GM18907 (cell line): ENCODE results near the gene DDIT4L.
"Not testable (repeated sequence)": the region's sequence is repeated elsewhere in the genome, so short reads cannot be mapped to it uniquely, and the experiment has no call there.

ENCODE experiments used
- ATAC-seq: cut with Tn5 transposase; IDR thresholded peaks from one replicate; pipeline ENCODE4 v1.9.1; 2021; ENCODE audit warnings: mild to moderate bottlenecking, moderate library complexity; ENCODE audit not compliant: unreplicated experiment

The DDIT4L gene, protein sequence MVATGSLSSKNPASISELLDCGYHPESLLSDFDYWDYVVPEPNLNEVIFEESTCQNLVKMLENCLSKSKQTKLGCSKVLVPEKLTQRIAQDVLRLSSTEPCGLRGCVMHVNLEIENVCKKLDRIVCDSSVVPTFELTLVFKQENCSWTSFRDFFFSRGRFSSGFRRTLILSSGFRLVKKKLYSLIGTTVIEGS

DNA sequence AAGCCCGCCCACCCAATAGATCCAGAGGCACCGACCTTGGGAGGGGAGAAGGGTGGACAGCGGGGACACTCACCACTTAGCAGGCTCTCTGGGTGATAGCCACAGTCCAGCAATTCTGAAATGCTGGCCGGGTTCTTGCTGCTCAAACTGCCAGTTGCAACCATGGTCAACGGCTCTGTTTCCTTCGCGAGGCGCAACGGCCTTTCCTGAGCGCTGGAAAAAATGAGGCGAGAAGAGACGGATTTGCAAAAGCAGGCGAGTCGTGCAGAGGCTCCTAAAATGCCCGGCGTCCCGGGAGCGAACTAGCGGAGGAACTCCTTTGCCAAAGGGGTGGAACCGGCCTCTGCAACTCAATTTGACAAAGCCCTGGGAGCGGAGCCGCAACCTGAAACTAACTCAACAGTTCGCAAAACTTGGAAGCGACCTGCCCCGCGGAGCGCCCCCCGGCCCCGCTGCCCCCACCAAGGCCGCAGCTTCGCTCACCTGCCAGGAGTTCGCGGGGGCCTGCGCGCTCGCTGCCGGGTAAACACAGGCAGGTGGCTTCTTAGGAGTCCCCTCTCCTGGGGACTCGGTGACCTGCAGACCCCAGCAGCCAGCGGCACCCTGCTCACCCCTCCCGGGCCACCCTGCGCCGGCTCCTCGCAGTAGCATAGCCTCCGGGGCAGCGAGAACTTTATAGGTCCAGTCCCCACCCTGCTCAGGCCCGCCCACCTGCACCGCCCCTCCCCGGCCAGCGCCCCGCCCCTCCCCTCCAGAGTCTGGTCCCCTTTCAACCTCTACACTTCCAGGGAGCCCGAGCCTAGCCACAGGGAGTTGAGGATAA is at the start of gene DDIT4L:
TSS of gene DDIT4L (minus strand) at position 649 of the 823 bp plus-strand sequence. CDS start at position 164, 485 bp downstream.
- ATAC-seq, result peak; percentile 53

DNA sequence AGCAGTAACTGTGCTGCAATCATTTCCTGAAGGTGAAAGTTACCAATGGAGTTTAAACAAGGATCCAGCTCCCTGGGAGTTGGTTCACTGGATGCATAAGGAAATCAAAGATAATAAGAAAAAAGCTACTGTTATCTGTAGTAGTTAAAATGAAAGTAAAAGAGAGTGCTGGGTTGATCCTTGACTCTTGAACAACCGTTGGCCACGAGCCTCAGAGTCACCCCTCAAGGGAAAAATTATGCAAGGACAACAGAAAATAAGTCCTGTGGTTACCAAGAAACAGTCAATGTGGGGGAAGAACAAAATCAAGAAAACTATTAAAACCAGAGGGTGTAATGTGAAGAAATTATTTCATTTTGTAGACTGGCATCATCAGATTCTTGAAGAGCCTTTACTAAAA is 49.7 kb upstream of the DDIT4L start:
- ATAC-seq, result no peak

DNA sequence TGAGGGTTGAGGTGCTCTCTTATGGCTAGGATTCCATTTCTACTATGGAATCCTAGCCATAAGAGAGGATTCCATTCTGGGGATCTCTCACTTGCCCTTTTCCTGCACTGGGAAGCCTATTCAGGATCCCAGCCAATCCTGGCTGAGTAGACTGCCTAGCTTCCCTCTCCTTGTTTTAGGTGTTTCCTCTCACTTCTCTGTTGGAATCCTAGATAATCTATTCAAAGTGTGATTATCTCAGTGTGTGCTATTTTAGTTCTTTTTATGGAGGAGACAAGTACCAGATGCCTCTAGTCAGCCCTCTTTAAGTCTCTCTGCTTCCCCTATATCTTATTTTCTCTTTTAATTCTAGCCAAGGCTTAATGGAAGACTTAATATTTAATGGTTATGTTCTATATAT is 34.5 kb upstream of the DDIT4L start:
- no peak for ATAC-seq

DNA sequence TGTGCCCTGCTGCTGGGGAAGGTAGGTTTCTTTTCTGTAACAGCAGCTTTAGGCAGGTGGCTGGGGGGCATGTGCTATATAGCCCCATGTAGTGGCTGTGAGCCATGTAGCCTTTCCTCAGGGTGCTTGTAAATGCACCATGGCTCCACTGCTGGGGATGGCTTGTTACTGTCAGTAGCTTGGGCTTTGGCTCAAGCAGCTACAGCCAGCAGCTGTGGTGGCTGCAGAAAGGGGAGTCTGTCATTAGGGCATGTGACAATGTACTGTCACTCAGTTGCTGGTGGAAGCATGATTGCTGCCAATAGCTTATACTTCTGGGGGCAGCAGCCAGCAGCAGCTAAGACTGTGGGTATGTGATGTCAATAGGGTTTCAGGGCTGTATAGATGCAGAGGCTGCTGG is 33.9 kb upstream of the DDIT4L start:
- no peak for ATAC-seq

DNA sequence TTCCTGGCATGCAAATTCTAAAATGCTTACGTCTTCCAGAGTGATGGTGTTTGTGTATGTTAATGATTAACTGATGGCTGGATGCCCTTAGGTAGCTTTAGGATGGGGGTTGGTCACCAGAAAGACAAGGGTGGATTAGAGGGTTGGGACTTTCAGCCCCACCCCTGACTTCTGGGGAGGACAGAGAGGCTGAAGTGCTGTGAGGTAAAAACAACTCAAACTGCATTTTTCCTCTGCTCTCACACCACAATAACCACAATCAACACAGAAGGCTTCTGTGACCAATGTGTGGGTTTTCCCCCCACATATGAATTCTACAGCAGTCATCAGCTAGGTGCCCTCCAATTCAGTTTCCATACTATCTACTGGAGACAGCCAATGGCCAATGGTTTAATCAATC is 18.7 kb upstream of the DDIT4L start:
- peak; percentile 99 for ATAC-seq

DNA sequence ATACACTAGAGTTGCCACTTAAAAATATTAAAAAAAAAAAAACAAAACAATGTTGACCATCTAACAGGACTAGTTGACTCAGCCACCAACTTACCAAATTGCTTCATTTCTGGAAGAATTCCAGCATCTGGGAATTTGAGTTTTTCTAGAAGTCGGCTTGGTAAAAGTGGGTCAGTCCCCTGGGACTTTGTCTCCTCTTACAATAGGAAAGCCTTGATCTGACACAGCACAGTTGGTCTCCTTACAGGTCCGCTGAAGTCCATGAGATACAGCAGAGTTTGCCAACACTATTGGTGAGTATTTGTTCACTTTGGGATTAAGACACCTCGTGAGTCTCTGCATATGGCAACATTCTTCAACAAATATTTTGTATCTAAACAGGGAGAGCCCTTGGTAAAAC is 18.2 kb upstream of the DDIT4L start:
- ATAC-seq, result peak; percentile 16

- no peak for ATAC-seq
Measured at GRCh38 chr4:100206850-100207249, 16.6 kb upstream of the DDIT4L start.

DNA sequence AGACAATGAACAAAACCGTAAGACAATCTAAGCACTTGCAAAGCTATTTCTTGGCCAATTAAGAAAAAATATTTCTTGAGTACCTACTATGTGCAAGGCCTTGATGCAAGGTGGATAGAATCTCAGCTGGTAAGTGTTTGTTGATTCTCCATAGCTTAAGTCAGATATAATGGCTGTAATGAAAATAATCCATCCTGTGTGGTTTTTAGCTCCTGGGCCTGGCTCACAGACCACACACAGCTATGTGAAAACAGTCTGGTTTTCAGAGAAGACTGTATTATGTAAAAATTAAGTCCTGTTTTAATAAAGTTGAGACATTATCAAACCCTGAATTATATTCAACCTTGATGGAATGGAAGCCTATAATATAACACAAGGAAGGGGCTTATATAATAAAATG is 7.8 kb upstream of the DDIT4L start:
- ATAC-seq, result no peak

DNA sequence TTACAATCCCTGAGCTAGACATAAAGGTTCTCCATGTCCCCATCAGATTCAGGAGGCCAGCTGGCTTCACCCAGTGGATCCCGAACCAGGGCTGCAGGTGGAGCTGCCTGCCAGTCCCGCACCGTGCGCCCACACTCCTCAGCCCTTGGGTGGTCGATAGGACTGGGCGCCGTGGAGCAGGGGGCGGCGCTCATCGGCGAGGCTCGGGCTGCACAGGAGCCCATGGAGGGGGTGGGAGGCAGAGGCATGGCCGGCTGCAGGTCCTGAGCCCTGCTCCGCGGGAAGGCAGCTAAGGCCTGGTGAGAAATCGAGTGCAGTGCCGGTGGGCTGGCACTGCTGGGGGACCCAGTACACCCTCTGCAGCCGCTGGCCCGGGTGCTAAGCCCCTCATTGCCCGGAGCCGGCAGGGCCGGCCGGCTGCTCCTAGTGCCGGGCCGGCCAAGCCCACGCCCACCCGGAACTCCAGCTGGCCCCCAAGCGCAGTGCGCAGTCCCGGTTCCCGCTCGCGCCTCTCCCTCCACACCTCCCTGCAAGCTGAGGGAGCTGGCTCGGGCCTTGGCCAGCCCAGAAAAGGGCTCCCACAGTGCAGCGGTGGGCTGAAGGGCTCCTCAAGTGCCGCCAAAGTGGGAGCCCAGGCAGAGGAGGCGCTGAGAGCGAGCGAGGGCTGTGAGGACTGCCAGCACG is 6.3 kb upstream of the DDIT4L start:
- ATAC-seq, result not testable (repeated sequence)

DNA sequence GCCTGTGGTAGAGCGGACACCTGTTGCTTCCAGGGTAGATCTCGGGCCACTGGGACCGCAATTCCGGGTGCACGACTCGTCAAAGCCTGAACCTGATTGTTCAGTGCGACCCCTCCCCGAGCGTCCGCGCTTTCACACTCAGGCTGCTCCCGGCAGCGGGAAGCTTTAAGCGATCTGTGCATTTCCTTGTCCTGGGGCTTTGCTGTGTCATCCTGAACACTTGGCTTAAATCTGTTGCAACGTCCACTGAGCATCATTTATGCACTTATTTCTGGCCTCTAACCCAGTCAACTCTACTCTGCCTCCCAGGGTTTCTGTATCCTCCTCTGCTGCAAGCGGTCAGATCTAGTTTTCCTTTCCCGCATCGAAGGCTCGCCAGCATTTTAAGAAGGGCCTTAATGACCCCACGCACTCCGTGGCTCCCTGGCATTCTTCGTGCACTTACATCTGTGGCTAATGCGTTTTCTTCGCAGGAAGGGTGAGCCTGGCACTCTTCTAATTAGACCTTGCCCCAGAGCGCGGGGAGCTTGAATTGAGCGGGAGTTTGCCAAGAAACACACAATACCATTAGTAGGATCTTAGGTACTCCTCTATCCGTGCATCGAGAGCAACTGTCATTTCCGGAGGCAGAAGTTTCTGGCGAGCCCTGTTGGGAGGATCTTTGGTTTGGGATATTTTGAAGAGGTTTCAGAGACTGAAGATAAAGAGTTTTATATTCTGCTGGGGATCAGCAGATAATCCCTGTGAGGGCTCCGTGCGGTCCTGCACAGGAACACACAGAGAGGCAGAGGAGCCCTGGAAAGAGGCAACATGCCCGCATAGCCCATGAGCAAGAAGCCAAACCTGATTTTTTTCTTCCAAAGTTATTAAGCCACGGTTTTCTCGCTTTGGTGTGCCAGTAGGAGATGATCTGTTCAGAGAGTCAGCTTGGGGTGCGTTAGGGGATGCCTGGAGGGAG is 654 bp upstream of the DDIT4L start:
- peak; percentile 25 for ATAC-seq

DNA sequence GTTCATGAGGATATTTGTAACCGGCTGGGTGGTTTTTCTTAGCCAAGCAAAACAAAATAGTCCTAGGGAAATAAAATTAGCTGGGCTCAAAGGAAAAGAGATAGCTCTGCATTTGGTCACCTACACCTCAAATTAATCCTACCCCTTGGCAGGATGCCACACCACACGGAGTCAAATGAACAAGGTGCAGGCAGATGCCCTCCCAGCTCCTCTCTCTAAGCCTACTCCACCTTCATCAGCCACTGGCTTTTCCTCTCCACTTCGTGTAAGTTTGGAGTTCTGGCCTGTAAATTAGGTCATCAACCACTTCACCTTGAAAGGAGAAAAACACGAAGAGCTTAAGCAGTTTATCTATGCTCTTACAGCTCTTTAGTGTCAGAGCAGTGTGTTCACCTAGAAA is 1.4 kb downstream of the DDIT4L start:
- ATAC-seq, result no peak

GRCh38 chr4:100187781-100188180 is 2.5 kb downstream of the DDIT4L start:
- no peak for ATAC-seq

GRCh38 chr4:100184787-100185186 is 5.5 kb downstream of the DDIT4L start:
- ATAC-seq, result no peak

- ATAC-seq, result no peak
Measured at GRCh38 chr4:100177855-100178254, 12.4 kb downstream of the DDIT4L start.

DNA sequence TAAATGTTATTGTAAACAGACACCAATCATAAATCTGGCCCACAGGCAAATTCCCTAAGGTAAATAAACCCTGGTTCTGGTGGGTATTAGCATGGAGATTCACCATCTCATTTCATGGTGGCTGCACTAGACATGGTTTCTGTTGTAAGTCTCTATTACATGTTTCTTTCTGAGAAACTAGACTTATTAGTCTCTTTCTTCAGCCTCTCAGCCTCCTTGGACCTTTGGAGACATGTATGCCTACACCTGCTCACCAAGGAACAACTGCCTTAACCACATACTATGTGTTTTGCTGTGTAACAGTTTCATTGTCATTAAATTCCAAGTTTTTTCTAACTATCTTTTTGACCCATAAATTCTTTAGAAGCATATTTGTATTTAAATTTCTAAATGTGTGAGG is 13.1 kb downstream of the DDIT4L start:
- ATAC-seq, result no peak

- no peak for ATAC-seq
Measured at GRCh38 chr4:100175858-100176257, 14.4 kb downstream of the DDIT4L start.

GRCh38 chr4:100174985-100175383 is 15.3 kb downstream of the DDIT4L start:
- no peak for ATAC-seq

- no peak for ATAC-seq
Measured at GRCh38 chr4:100170986-100171385, 19.3 kb downstream of the DDIT4L start.

GRCh38 chr4:100169491-100170485 is 20.5 kb downstream of the DDIT4L start:
- ATAC-seq, result no peak

- no peak for ATAC-seq
Measured at GRCh38 chr4:100168521-100168920, 21.7 kb downstream of the DDIT4L start.
